Suprapubic skin (tissue), 3 donors: ENCODE results near the gene USP6NL.

Source experiments
- EP300 ChIP-seq: sonication (generic); formaldehyde crosslinking; IDR thresholded peaks from one replicate; pipeline ENCODE4 v1.6.1; 2017; ENCODE audit warnings: antibody characterized with exemption
- POLR2A ChIP-seq, 2 donors: fragments of 450-650 bp; IDR thresholded peaks; one replicate each; pipeline ENCODE4 v1.6.1; 2017; ENCODE audit warnings: antibody characterized with exemption in 2 of 2, mild to moderate bottlenecking in 2 of 2, moderate library complexity in 2 of 2
- TF ChIP-seq, protein P1 (sequence below), 2 donors: fragments of 200-600 bp in 1 of 2; fragments of 450-650 bp in 1 of 2; sonication (generic) in 1 of 2; IDR thresholded peaks; one replicate each; pipeline ENCODE4 v1.5.1; 2016 to 2019; ENCODE audit warnings: antibody characterized with exemption in 2 of 2, mild to moderate bottlenecking in 1 of 2, moderate library complexity in 1 of 2

DNA sequence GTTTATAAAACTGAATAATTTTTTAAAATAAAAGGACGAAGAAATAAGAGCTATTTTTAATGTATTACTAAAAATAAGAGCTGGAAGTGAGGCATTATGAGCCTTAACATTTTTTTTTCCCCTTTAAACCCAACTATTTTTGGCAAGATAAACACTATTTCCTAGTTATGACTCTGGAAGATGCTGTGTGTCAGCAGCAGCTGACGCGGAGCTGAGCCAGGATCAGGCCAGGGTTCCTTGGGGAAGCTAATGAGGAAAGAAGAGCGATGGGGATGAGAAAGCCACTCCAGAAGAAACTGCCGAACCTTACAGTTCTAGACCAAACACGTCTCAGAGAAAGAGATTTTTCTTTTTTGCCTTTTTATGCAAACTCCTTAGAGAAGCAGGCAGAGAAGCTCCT is 85.9 kb downstream of the USP6NL start:
- TF ChIP-seq, protein P1, sequence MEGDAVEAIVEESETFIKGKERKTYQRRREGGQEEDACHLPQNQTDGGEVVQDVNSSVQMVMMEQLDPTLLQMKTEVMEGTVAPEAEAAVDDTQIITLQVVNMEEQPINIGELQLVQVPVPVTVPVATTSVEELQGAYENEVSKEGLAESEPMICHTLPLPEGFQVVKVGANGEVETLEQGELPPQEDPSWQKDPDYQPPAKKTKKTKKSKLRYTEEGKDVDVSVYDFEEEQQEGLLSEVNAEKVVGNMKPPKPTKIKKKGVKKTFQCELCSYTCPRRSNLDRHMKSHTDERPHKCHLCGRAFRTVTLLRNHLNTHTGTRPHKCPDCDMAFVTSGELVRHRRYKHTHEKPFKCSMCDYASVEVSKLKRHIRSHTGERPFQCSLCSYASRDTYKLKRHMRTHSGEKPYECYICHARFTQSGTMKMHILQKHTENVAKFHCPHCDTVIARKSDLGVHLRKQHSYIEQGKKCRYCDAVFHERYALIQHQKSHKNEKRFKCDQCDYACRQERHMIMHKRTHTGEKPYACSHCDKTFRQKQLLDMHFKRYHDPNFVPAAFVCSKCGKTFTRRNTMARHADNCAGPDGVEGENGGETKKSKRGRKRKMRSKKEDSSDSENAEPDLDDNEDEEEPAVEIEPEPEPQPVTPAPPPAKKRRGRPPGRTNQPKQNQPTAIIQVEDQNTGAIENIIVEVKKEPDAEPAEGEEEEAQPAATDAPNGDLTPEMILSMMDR (IDR thresholded peaks at IDR 0.05), result no peak
- TF ChIP-seq POLR2A (IDR thresholded peaks at IDR 0.05), result no peak
- TF ChIP-seq EP300, result no peak
